ENCODE measurements around the gene FGF2.

GRCh38 chr4:122776916-122777315 lies 49.7 kb upstream of the FGF2 start:
- TF ChIP-seq CTCF (IDR thresholded peaks at IDR 0.05) (no peak), ZFX (IDR thresholded peaks at IDR 0.05; ENCODE audit: borderline replicate concordance) (no peak)
